Upper lobe of left lung (tissue), 6 donors: Measurements from ENCODE around the gene RBM33. TPM values are rescaled to one million over a fixed set of nuclear protein-coding genes. Genes with fewer than 3 reads are reported as not detected.

Source experiments
- ATAC-seq, 2 donors: fragments of 200-7000 bp; cut with Tn5 transposase; one replicate each; pipeline ENCODE4 v1.9.1; 2022; ENCODE audit warnings: mild to moderate bottlenecking in 2 of 2, moderate library complexity in 2 of 2; ENCODE audit not compliant: low FRiP score in 2 of 2
- DNase-seq, 2 donors: peaks; one replicate each; pipeline ENCODE4 v3.0.0-alpha.2; 2019 to 2020
- H3K27ac ChIP-seq, 4 donors: fragments of 200-600 bp; sonication (generic); one replicate each; pipeline ENCODE4 v1.5.1; 2016 to 2019
- H3K27me3 ChIP-seq, 4 donors: fragments of 200-600 bp; sonication (generic); one replicate each; pipeline ENCODE4 v1.5.1; 2017 to 2019
- H3K36me3 ChIP-seq, 4 donors: fragments of 200-600 bp; sonication (generic); one replicate each; pipeline ENCODE4 v1.5.1; 2016 to 2019
- H3K4me1 ChIP-seq, 4 donors: fragments of 200-600 bp; sonication (generic); one replicate each; pipeline ENCODE4 v1.5.1; 2018 to 2019
- H3K4me3 ChIP-seq, 4 donors: fragments of 200-600 bp; sonication (generic); one replicate each; pipeline ENCODE4 v1.5.1; 2017 to 2019; ENCODE audit warnings: mild to moderate bottlenecking in 2 of 4, moderate library complexity in 1 of 4
- H3K9me3 ChIP-seq, 4 donors: fragments of 200-600 bp; sonication (generic); one replicate each; pipeline ENCODE4 v1.5.1; 2018 to 2019
- EP300 ChIP-seq, 4 donors: sonication (generic); formaldehyde crosslinking; IDR thresholded peaks; one replicate each; pipeline ENCODE4 v1.5.1; 2017; ENCODE audit warnings: antibody characterized with exemption in 4 of 4, control low read depth in 2 of 4
- POLR2A ChIP-seq, 4 donors: fragments of 450-650 bp; IDR thresholded peaks; one replicate each; pipeline ENCODE4 v1.5.1; 2016 to 2017; ENCODE audit warnings: antibody characterized with exemption in 4 of 4, mild to moderate bottlenecking in 2 of 4
- POLR2AphosphoS5 ChIP-seq, 2 donors: sonication (generic); formaldehyde crosslinking; IDR thresholded peaks; one replicate each; pipeline ENCODE4 v1.5.1; 2017; ENCODE audit warnings: antibody characterized with exemption in 2 of 2
- WGBS, 2 donors: methylation state at CpG; one replicate each; pipeline ENCODE4 v1.1.5; 2017 to 2018; 5-methylcytosine and 5-hydroxymethylcytosine counted together
- total RNA-seq, 6 donors: library from RNA; depleted of rRNA in 4 of 6; stranded (reverse); fragments of >200 nt in 4 of 6; gene quantifications; one replicate each; pipeline versions ENCODE4 v1.1.0 to v1.2.1, GENCODE V29; 2016 to 2021
- TF ChIP-seq, protein P1 (sequence below), 6 experiments: fragments of 450-650 bp in 4 of 6; fragments of 200-600 bp in 2 of 6; sonication (generic) in 2 of 6; IDR thresholded peaks; one replicate each; pipeline ENCODE4 v1.5.1; 2016 to 2019; ENCODE audit warnings: antibody characterized with exemption in 6 of 6
- donor health status: DM: no; HTN: no; CAD: no; lungs with moderate emphysema.
- donor health status: DM: no; HTN: yes; CAD: no; lungs with severe emphysema.

RBM33 gene
- total RNA-seq, 6 donors from 2014 or later: 40.6 to 179 (median 76.4) TPM

DNA sequence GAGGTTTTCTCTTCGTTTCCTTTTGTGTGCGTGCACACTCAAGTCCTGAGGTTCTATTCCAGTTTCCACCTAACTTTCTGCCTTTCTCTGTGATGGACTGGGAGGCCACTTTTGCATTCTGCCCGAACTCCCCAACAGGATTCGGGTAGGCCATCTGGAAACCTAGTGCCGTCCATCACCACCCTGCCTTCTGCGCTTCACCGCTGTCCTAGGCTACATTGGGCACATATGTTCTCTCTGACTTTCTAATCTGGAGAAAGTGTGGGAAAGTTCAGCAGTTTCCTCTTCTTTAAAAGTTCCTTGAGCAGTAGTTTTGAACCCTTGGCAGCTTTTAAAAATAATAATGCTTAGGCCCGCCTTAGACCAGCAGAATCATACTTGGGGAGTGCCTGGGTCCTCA, 121.0 kb downstream of the RBM33 start:
- TF ChIP-seq EP300 (IDR thresholded peaks at IDR 0.05): no peak
- TF ChIP-seq POLR2AphosphoS5 (IDR thresholded peaks at IDR 0.05): no peak
- no peak for TF ChIP-seq POLR2A (IDR thresholded peaks at IDR 0.05)
- TF ChIP-seq, protein P1, sequence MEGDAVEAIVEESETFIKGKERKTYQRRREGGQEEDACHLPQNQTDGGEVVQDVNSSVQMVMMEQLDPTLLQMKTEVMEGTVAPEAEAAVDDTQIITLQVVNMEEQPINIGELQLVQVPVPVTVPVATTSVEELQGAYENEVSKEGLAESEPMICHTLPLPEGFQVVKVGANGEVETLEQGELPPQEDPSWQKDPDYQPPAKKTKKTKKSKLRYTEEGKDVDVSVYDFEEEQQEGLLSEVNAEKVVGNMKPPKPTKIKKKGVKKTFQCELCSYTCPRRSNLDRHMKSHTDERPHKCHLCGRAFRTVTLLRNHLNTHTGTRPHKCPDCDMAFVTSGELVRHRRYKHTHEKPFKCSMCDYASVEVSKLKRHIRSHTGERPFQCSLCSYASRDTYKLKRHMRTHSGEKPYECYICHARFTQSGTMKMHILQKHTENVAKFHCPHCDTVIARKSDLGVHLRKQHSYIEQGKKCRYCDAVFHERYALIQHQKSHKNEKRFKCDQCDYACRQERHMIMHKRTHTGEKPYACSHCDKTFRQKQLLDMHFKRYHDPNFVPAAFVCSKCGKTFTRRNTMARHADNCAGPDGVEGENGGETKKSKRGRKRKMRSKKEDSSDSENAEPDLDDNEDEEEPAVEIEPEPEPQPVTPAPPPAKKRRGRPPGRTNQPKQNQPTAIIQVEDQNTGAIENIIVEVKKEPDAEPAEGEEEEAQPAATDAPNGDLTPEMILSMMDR (IDR thresholded peaks at IDR 0.05): no peak
- no peak overlapping the region for H3K27ac ChIP-seq
- H3K4me1 ChIP-seq: peaks cover 26 to 34% (median 31%) of the 10 kb centered on the region in 4 donors
- H3K4me3 ChIP-seq: no peak overlapping the region
- WGBS, 2 donors: 94 to 96% methylated on average over 8 of the region's 8 CpGs
- peaks cover 20 to 77% (median 39%) of the 10 kb centered on the region in 4 donors for H3K36me3 ChIP-seq
- DNase-seq (no peak), ATAC-seq (no peak)
- H3K27me3 ChIP-seq: no peaks in the 10 kb centered on the region
- no peaks in the 10 kb centered on the region for H3K9me3 ChIP-seq

DNA sequence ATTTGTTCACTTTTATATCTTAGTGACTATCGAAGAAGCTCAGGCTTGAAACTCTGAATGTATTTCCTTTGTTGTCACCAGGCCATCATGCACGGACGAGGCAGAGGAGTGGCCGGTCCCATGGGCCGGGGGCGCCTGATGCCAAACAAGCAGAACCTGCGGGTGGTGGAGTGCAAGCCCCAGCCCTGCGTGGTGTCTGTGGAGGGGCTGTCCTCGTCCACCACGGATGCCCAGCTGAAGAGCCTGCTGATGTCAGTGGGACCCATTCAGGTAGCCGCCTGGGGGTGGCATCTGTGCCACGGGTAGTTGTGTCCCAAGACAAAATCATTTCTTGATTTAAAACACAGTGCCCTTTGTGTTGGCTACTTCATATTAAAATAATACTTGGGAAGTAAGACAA, 121.9 kb downstream of the RBM33 start:
- Histone ChIP-seq H3K27ac (no peak overlapping the region), H3K4me1 (peaks cover 25 to 33% (median 27%) of the 10 kb centered on the region in 4 donors), H3K9me3 (no peaks in the 10 kb centered on the region), H3K4me3 (no peak overlapping the region), H3K27me3 (no peaks in the 10 kb centered on the region), H3K36me3 (peaks cover 20 to 86% (median 44%) of the 10 kb centered on the region in 4 donors)
- TF ChIP-seq POLR2AphosphoS5 (IDR thresholded peaks at IDR 0.05): no peak
- TF ChIP-seq, protein P1 (IDR thresholded peaks at IDR 0.05): no peak
- no peak for TF ChIP-seq EP300 (IDR thresholded peaks at IDR 0.05)
- TF ChIP-seq POLR2A (IDR thresholded peaks at IDR 0.05): no peak
- 93 to 94% methylated on average over 12 of the region's 12 CpGs for WGBS, 2 donors
- no peak for ATAC-seq
- peak in 1 of 2 donors; percentile 78 for DNase-seq

DNA sequence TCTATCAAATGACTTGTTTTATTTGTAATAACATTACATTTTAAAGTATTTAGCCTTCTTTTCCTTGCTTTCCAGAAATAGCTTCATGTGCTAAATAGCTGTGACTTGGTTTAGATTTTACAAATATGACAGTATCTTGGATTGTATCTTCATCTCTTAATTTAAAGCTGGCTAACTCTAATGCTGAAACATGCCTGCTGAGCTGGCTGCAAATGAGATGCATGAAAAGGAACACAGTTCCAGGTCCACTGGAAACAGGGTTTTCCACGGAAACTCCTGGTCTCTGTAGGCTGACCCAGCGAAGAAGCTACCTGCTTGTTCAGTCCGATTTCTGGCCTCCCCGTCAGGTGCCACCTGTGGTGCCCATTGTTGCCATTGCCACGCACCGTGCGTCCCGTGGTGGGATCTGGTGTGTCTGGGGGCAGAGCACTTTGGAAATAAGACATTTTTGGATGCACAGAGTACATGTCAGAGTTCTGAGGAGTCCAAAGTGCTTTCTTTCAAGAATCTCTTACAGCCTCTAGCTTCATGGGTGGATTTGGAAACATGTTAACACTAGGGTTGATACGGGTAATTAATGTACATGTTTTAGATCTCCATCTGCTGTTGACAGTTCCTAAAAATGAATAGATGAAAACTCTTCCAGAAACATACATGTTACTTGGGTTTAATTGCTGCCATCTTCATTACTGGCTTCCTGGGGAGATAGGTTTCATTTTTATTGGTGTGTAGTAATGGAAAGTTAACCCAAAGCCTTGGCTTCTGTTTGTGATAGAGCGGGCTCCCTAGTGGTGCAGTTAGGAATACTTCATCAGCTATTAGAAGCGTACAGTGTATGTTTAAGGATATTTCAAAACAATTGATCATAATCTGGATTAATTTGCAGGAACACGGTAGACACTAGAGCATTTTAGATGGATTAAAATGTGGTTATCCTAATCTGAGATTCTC, 122.8 kb downstream of the RBM33 start:
- H3K4me1 ChIP-seq: peaks cover 16 to 29% (median 23%) of the 10 kb centered on the region in 4 donors
- no peaks in the 10 kb centered on the region for H3K27me3 ChIP-seq
- DNase-seq: no peak
- H3K9me3 ChIP-seq: no peaks in the 10 kb centered on the region
- TF ChIP-seq POLR2AphosphoS5 (IDR thresholded peaks at IDR 0.05) (no peak), EP300 (IDR thresholded peaks at IDR 0.05) (no peak), POLR2A (IDR thresholded peaks at IDR 0.05) (no peak)
- TF ChIP-seq, protein P1 (IDR thresholded peaks at IDR 0.05): no peak
- WGBS, 2 donors: 88 to 89% methylated on average over 10 to 12 of the region's 12 CpGs
- H3K27ac ChIP-seq: no peak overlapping the region
- H3K4me3 ChIP-seq: no peak overlapping the region
- H3K36me3 ChIP-seq: peaks cover 20 to 92% (median 45%) of the 10 kb centered on the region in 4 donors
- ATAC-seq: no peak

DNA sequence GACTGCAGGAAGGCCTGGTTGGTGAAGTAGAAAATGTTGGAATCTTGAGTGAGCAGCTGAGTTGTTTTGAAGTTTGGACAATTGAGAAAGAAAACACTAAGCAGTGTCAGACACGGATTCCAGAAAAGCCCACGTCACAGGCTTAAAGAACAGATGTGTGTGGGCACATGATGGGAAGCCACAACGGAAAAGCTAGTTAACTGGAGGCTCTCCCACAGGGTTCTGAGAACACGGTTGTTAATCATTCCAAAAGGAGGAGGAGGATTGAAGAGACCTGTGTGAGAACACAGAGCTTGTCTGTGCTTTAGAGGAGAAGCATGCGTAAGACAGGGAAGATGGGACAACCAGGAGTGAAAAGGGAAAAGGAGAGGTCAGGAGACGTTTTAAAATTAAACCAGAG, 125.2 kb downstream of the RBM33 start:
- ATAC-seq (no peak), DNase-seq (no peak)
- peaks cover 20 to 92% (median 58%) of the 10 kb centered on the region in 4 donors for H3K36me3 ChIP-seq
- no peak overlapping the region for H3K4me3 ChIP-seq
- H3K9me3 ChIP-seq: no peaks in the 10 kb centered on the region
- WGBS, 2 donors: 86 to 90% methylated on average over 6 of the region's 6 CpGs
- TF ChIP-seq POLR2AphosphoS5 (IDR thresholded peaks at IDR 0.05) (no peak), EP300 (IDR thresholded peaks at IDR 0.05) (no peak)
- H3K27ac ChIP-seq: no peak overlapping the region
- no peaks in the 10 kb centered on the region for H3K27me3 ChIP-seq
- H3K4me1 ChIP-seq: peaks cover 0 to 5% (median under 1%) of the 10 kb centered on the region in 4 donors

DNA sequence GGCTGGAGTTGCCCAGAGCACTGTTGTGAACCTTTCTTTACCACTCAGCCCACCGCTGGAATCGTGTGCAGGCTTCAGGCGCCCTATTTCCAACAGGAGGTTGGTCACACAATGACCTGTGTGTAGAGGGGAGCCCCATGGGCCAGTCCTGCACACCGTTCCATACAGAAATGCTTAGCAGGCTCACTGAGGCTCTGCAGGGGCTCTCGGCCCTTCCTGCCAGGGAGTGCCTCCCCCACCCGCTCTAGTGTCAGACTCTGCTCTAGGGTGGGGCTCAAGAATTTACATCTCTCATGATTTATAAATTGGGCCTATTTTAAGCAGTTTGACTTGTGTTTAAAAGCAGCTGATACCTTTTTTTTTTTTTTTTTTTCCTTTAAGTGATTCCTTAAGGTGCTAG, 125.8 kb downstream of the RBM33 start:
- Histone ChIP-seq H3K27me3 (no peaks in the 10 kb centered on the region), H3K4me1 (no peaks in the 10 kb centered on the region), H3K36me3 (peaks cover 22 to 92% (median 63%) of the 10 kb centered on the region in 4 donors), H3K27ac (no peak overlapping the region), H3K9me3 (no peaks in the 10 kb centered on the region), H3K4me3 (no peak overlapping the region)
- no peak for ATAC-seq
- WGBS, 2 donors: 95 to 97% methylated on average over 6 of the region's 6 CpGs
- TF ChIP-seq EP300 (IDR thresholded peaks at IDR 0.05): no peak
- no peak for TF ChIP-seq POLR2AphosphoS5 (IDR thresholded peaks at IDR 0.05)
- TF ChIP-seq, protein P1 (IDR thresholded peaks at IDR 0.05): no peak
- TF ChIP-seq POLR2A (IDR thresholded peaks at IDR 0.05): no peak
- no peak for DNase-seq
